ENCODE measurements around the gene AGPAT3.

AGPAT3 gene

GRCh38 chr21:43905726-43906455 lies 40.9 kb downstream of the AGPAT3 start:
- peak overlapping the region in 1 of 2 experiments; percentile 33 for H3K18ac ChIP-seq (ENCODE audit: low read depth in 1 of 2, low read length in 2 of 2)
- H3K4me2 ChIP-seq (ENCODE audit: low read length, poor library complexity, severe bottlenecking), result no peak overlapping the region
- H2AFZ ChIP-seq (ENCODE audit: low read depth, low read length), result no peak overlapping the region
- H4K91ac ChIP-seq (ENCODE audit: low read length), result no peak overlapping the region
- no peak overlapping the region for H4K8ac ChIP-seq (ENCODE audit: low read length)
- no peak overlapping the region for H2BK120ac ChIP-seq (ENCODE audit: low read depth, low read length)
- H2BK12ac ChIP-seq (ENCODE audit: low read length in 2 of 2), result no peak overlapping the region
- H3K9me3 ChIP-seq (ENCODE audit: control insufficient read depth, low read length), result no peaks in the 10 kb centered on the region
- no peak for DNase-seq
- no peak overlapping the region for H2AK5ac ChIP-seq (ENCODE audit: low read length, severe bottlenecking)
- no peak overlapping the region for H3K9ac ChIP-seq (ENCODE audit: low read length)
- H3K27me3 ChIP-seq (ENCODE audit: control insufficient read depth in 1 of 2, insufficient read depth in 1 of 2, low read length in 2 of 2), result no peaks in the 10 kb centered on the region
- H3K36me3 ChIP-seq (ENCODE audit: control insufficient read depth in 1 of 2, insufficient read depth in 2 of 2, low read depth in 1 of 2, low read length in 2 of 2), result peaks cover 5 to 36% of the 10 kb centered on the region in 2 experiments
- no peak overlapping the region for H3K23ac ChIP-seq (ENCODE audit: low read length in 2 of 2)
- H2BK5ac ChIP-seq (ENCODE audit: low read depth, low read length, poor library complexity, severe bottlenecking), result no peak overlapping the region
- H2BK15ac ChIP-seq (ENCODE audit: low read depth, poor library complexity, severe bottlenecking), result no peak overlapping the region
- WGBS, result 94% methylated on average over 16 of the region's 16 CpGs
- no peak overlapping the region for H3K14ac ChIP-seq (ENCODE audit: low read length in 2 of 2)
- no peak overlapping the region for H3K4ac ChIP-seq (ENCODE audit: low read depth in 1 of 2, low read length in 2 of 2)
- no peak overlapping the region for H3K27ac ChIP-seq (ENCODE audit: low read length, poor library complexity, severe bottlenecking)
- no peak overlapping the region for H3K4me3 ChIP-seq (ENCODE audit: insufficient read depth in 1 of 2, low read depth in 1 of 2, low read length in 2 of 2)
- peaks cover 48% of the 10 kb centered on the region for H3K79me1 ChIP-seq (replicated peaks; ENCODE audit: low read length, poor library complexity, severe bottlenecking)
- peaks cover 19% of the 10 kb centered on the region for H3K4me1 ChIP-seq (ENCODE audit: control insufficient read depth, insufficient read depth, low read depth, low read length)

DNA sequence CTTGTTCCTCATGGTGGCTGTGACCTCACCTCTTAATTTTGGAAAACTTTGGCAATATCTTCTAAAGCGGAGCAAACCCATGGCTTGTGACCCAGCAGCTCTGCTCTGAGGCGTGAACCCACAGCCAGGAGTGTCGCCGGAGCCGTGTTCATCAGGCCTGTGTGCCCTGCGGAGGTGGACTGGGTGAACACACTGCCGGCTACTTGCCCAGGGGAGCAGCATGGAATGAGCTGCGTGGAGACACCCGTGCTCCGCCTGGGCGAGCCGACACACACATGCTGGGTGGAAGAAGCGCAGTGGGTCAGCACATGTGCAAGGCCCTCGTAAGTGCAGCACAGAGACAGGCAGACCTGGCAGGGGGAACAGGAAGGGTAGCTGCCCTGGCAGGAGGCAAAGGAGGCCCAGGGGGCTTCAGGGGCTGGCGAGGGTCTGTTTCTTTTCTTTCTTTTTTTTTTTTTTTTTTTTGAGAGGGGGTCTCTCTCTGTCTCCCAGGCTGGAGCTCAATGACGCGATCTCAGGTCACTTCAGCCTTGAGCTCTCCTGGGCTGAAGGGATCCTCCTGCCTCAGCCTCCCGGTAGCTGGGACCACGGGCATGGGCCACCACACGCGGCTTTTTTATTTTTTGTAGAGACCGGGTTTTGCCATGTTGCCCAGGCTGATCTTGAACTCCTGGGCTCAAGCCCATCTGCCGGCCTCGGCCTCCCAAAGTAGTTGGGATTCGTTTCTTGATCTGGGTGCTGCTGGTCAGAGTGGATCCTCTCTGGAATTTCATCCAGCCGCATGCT lies 41.8 kb downstream of the AGPAT3 start:
- WGBS, result 97% methylated on average over 26 of the region's 26 CpGs
- no peak overlapping the region for H3K9ac ChIP-seq (ENCODE audit: low read length)
- H3K79me1 ChIP-seq (replicated peaks; ENCODE audit: low read length, poor library complexity, severe bottlenecking), result peaks cover 53% of the 10 kb centered on the region
- no peak overlapping the region for H4K91ac ChIP-seq (ENCODE audit: low read length)
- no peak overlapping the region for H3K4me3 ChIP-seq (ENCODE audit: insufficient read depth in 1 of 2, low read depth in 1 of 2, low read length in 2 of 2)
- H2BK12ac ChIP-seq (ENCODE audit: low read length in 2 of 2), result no peak overlapping the region
- H3K36me3 ChIP-seq (ENCODE audit: control insufficient read depth in 1 of 2, insufficient read depth in 2 of 2, low read depth in 1 of 2, low read length in 2 of 2), result peaks cover 5 to 39% of the 10 kb centered on the region in 2 experiments
- no peak overlapping the region for H3K27ac ChIP-seq (ENCODE audit: low read length, poor library complexity, severe bottlenecking)
- H3K9me3 ChIP-seq (ENCODE audit: control insufficient read depth, low read length), result no peaks in the 10 kb centered on the region
- no peak overlapping the region for H3K18ac ChIP-seq (ENCODE audit: low read depth in 1 of 2, low read length in 2 of 2)
- H2BK5ac ChIP-seq (ENCODE audit: low read depth, low read length, poor library complexity, severe bottlenecking), result no peak overlapping the region
- no peak for DNase-seq
- no peak overlapping the region for H2BK120ac ChIP-seq (ENCODE audit: low read depth, low read length)
- H2AFZ ChIP-seq (ENCODE audit: low read depth, low read length), result no peak overlapping the region
- no peak overlapping the region for H3K23ac ChIP-seq (ENCODE audit: low read length in 2 of 2)
- H3K27me3 ChIP-seq (ENCODE audit: control insufficient read depth in 1 of 2, insufficient read depth in 1 of 2, low read length in 2 of 2), result no peaks in the 10 kb centered on the region
- no peak overlapping the region for H3K14ac ChIP-seq (ENCODE audit: low read length in 2 of 2)
- no peak overlapping the region for H2BK15ac ChIP-seq (ENCODE audit: low read depth, poor library complexity, severe bottlenecking)
- no peak overlapping the region for H4K8ac ChIP-seq (ENCODE audit: low read length)
- no peak overlapping the region for H3K4ac ChIP-seq (ENCODE audit: low read depth in 1 of 2, low read length in 2 of 2)
- peaks cover 22% of the 10 kb centered on the region for H3K4me1 ChIP-seq (ENCODE audit: control insufficient read depth, insufficient read depth, low read depth, low read length)
- no peak overlapping the region for H2AK5ac ChIP-seq (ENCODE audit: low read length, severe bottlenecking)
- no peak overlapping the region for H3K4me2 ChIP-seq (ENCODE audit: low read length, poor library complexity, severe bottlenecking)

DNA sequence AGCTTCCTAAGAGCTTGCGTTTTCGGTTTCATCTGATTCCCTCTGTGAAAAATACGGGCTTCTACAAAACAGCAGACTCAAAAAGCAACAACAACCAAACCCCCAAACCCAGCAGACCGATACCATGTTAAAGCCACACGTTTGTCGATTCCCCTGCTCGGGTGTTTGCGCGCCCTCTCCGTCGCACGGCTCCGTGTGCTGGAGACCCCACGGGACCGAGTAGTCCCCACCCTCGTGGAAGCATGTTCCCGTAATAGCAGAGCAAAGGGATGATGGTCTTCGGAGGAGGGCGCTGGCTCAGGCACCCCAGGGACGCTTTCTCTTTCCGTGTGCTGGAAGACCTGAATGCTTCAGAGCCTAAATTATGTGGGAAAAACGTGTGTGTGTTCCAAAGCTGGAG lies 42.7 kb downstream of the AGPAT3 start:
- DNase-seq, result no peak
- H3K18ac ChIP-seq (ENCODE audit: low read depth in 1 of 2, low read length in 2 of 2), result no peak overlapping the region
- H2BK15ac ChIP-seq (ENCODE audit: low read depth, poor library complexity, severe bottlenecking), result no peak overlapping the region
- no peak overlapping the region for H3K9ac ChIP-seq (ENCODE audit: low read length)
- no peak overlapping the region for H2AK5ac ChIP-seq (ENCODE audit: low read length, severe bottlenecking)
- peaks cover 5% of the 10 kb centered on the region for H3K9me3 ChIP-seq (ENCODE audit: control insufficient read depth, low read length)
- H3K14ac ChIP-seq (ENCODE audit: low read length in 2 of 2), result no peak overlapping the region
- peaks cover 5 to 46% of the 10 kb centered on the region in 2 experiments for H3K36me3 ChIP-seq (ENCODE audit: control insufficient read depth in 1 of 2, insufficient read depth in 2 of 2, low read depth in 1 of 2, low read length in 2 of 2)
- H3K4ac ChIP-seq (ENCODE audit: low read depth in 1 of 2, low read length in 2 of 2), result no peak overlapping the region
- H3K4me2 ChIP-seq (ENCODE audit: low read length, poor library complexity, severe bottlenecking), result no peak overlapping the region
- H3K27me3 ChIP-seq (ENCODE audit: control insufficient read depth in 1 of 2, insufficient read depth in 1 of 2, low read length in 2 of 2), result no peaks in the 10 kb centered on the region
- no peak overlapping the region for H4K8ac ChIP-seq (ENCODE audit: low read length)
- H2BK120ac ChIP-seq (ENCODE audit: low read depth, low read length), result no peak overlapping the region
- H3K23ac ChIP-seq (ENCODE audit: low read length in 2 of 2), result no peak overlapping the region
- WGBS, result 90% methylated on average over 22 of the region's 22 CpGs
- no peak overlapping the region for H3K27ac ChIP-seq (ENCODE audit: low read length, poor library complexity, severe bottlenecking)
- H4K91ac ChIP-seq (ENCODE audit: low read length), result no peak overlapping the region
- H3K4me1 ChIP-seq (ENCODE audit: control insufficient read depth, insufficient read depth, low read depth, low read length), result peaks cover 27% of the 10 kb centered on the region
- peaks cover 60% of the 10 kb centered on the region for H3K79me1 ChIP-seq (replicated peaks; ENCODE audit: low read length, poor library complexity, severe bottlenecking)
- no peak overlapping the region for H2AFZ ChIP-seq (ENCODE audit: low read depth, low read length)
- H3K4me3 ChIP-seq (ENCODE audit: insufficient read depth in 1 of 2, low read depth in 1 of 2, low read length in 2 of 2), result no peak overlapping the region
- no peak overlapping the region for H2BK12ac ChIP-seq (ENCODE audit: low read length in 2 of 2)
- no peak overlapping the region for H2BK5ac ChIP-seq (ENCODE audit: low read depth, low read length, poor library complexity, severe bottlenecking)

GRCh38 chr21:43908167-43908566 lies 43.1 kb downstream of the AGPAT3 start:
- H2BK12ac ChIP-seq (ENCODE audit: low read length in 2 of 2), result no peak overlapping the region
- peaks cover 57% of the 10 kb centered on the region for H3K79me1 ChIP-seq (replicated peaks; ENCODE audit: low read length, poor library complexity, severe bottlenecking)
- no peak overlapping the region for H3K18ac ChIP-seq (ENCODE audit: low read depth in 1 of 2, low read length in 2 of 2)
- H3K4ac ChIP-seq (ENCODE audit: low read depth in 1 of 2, low read length in 2 of 2), result no peak overlapping the region
- H3K23ac ChIP-seq (ENCODE audit: low read length in 2 of 2), result no peak overlapping the region
- no peak overlapping the region for H2BK15ac ChIP-seq (ENCODE audit: low read depth, poor library complexity, severe bottlenecking)
- peaks cover 5 to 46% of the 10 kb centered on the region in 2 experiments for H3K36me3 ChIP-seq (ENCODE audit: control insufficient read depth in 1 of 2, insufficient read depth in 2 of 2, low read depth in 1 of 2, low read length in 2 of 2)
- H4K91ac ChIP-seq (ENCODE audit: low read length), result no peak overlapping the region
- H3K27me3 ChIP-seq (ENCODE audit: control insufficient read depth in 1 of 2, insufficient read depth in 1 of 2, low read length in 2 of 2), result no peaks in the 10 kb centered on the region
- H3K4me1 ChIP-seq (ENCODE audit: control insufficient read depth, insufficient read depth, low read depth, low read length), result peaks cover 27% of the 10 kb centered on the region
- H3K9me3 ChIP-seq (ENCODE audit: control insufficient read depth, low read length), result peaks cover 8% of the 10 kb centered on the region
- no peak overlapping the region for H3K14ac ChIP-seq (ENCODE audit: low read length in 2 of 2)
- no peak overlapping the region for H4K8ac ChIP-seq (ENCODE audit: low read length)
- no peak overlapping the region for H2AFZ ChIP-seq (ENCODE audit: low read depth, low read length)
- WGBS, result 95% methylated on average over 8 of the region's 8 CpGs
- no peak overlapping the region for H3K4me2 ChIP-seq (ENCODE audit: low read length, poor library complexity, severe bottlenecking)
- no peak overlapping the region for H2AK5ac ChIP-seq (ENCODE audit: low read length, severe bottlenecking)
- DNase-seq, result no peak
- H3K9ac ChIP-seq (ENCODE audit: low read length), result no peak overlapping the region
- no peak overlapping the region for H2BK5ac ChIP-seq (ENCODE audit: low read depth, low read length, poor library complexity, severe bottlenecking)
- no peak overlapping the region for H3K27ac ChIP-seq (ENCODE audit: low read length, poor library complexity, severe bottlenecking)
- peak overlapping the region in 1 of 2 experiments; percentile 5 for H3K4me3 ChIP-seq (ENCODE audit: insufficient read depth in 1 of 2, low read depth in 1 of 2, low read length in 2 of 2)
- H2BK120ac ChIP-seq (ENCODE audit: low read depth, low read length), result no peak overlapping the region

All from mesenchymal stem cell (in vitro differentiated cells and primary cell).